B cell (primary cell): ENCODE data around the gene FOXP3. TPM values are rescaled to one million over a fixed set of nuclear protein-coding genes. Genes with fewer than 3 reads are reported as not detected.

ENCODE experiments used
- ATAC-seq: fragments of 200-7000 bp; cut with Tn5 transposase; one replicate; pipeline ENCODE4 v1.10.0; 2021; ENCODE audit warnings: low read depth, mild to moderate bottlenecking, moderate number of reproducible peaks, moderate library complexity
- CTCF ChIA-PET: fragments of 350-600 bp; sonication (Branson Sonifier 250); formaldehyde crosslinking; loops from one replicate; lab custom pipeline; 2021; ENCODE audit warnings: antibody characterized with exemption, inconsistent platforms; lab: Charles Lee
- POLR2A ChIA-PET: fragments of 350-600 bp; sonication (Branson Sonifier 250); formaldehyde crosslinking; loops from one replicate; lab custom pipeline; 2021; ENCODE audit warnings: antibody characterized with exemption; lab: Charles Lee
- DNase-seq: peaks from one replicate; pipeline ENCODE4 v3.0.0; 2013
- H2AFZ ChIP-seq: 2 replicates; pipeline ENCODE4 v1.6.1; 2012; ENCODE audit warnings: mild to moderate bottlenecking, low read depth, low read length; ENCODE audit not compliant: insufficient read depth, poor library complexity, severe bottlenecking
- H3K27ac ChIP-seq, 2 donors: 1 replicate in 1 of 2; 2 replicates in 1 of 2; pipeline ENCODE4 v1.5.1; 2012 to 2013; ENCODE audit warnings: low read length in 2 of 2, mild to moderate bottlenecking in 2 of 2, moderate library complexity in 1 of 2
- H3K27me3 ChIP-seq, 4 experiments: fragments of 200-600 bp in 1 of 4; sonication (generic) in 1 of 4; replicated peaks in 1 of 4; 1 replicate in 2 of 4; 2 replicates in 2 of 4; pipeline versions ENCODE4 v1.6.1 to v1.7.0; 2013 to 2016; ENCODE audit warnings: low read length in 3 of 4, mild to moderate bottlenecking in 2 of 4, mixed read lengths in 1 of 4, moderate library complexity in 1 of 4; ENCODE audit not compliant: insufficient read depth in 4 of 4, control insufficient read depth in 3 of 4; ENCODE audit errors: control extremely low read depth in 1 of 4
- H3K36me3 ChIP-seq, 2 experiments: replicated peaks in 1 of 2; 1 replicate in 1 of 2; 2 replicates in 1 of 2; pipeline versions ENCODE4 v1.6.1 to v1.7.1; 2013; ENCODE audit warnings: low read length in 1 of 2; ENCODE audit not compliant: insufficient read depth in 2 of 2, control insufficient read depth in 1 of 2; ENCODE audit errors: control extremely low read depth in 1 of 2, extremely low read depth in 1 of 2
- H3K4me1 ChIP-seq, 2 donors: fragments of 200-600 bp in 1 of 2; sonication (generic) in 1 of 2; 1 replicate in 1 of 2; 2 replicates in 1 of 2; pipeline versions ENCODE4 v1.5.1 to v1.6.1; 2013 to 2017; ENCODE audit warnings: low read length in 2 of 2; ENCODE audit not compliant: control insufficient read depth in 2 of 2, insufficient read depth in 2 of 2
- H3K4me2 ChIP-seq: replicated peaks from 2 replicates; pipeline ENCODE3; 2012; ENCODE audit warnings: mild to moderate bottlenecking, low read depth, low read length; ENCODE audit not compliant: poor library complexity, severe bottlenecking
- H3K4me3 ChIP-seq, 5 experiments: fragments of 200-600 bp in 1 of 5; sonication (generic) in 1 of 5; 1 replicate in 3 of 5; 2 replicates in 2 of 5; pipeline versions ENCODE4 v1.5.1 to v1.7.0; 2011 to 2016; ENCODE audit warnings: low read length in 4 of 5, mild to moderate bottlenecking in 4 of 5, low read depth in 2 of 5, control low read depth in 1 of 5, moderate library complexity in 1 of 5; ENCODE audit not compliant: insufficient read depth in 1 of 5; ENCODE audit errors: control extremely low read depth in 1 of 5, extremely low read depth in 1 of 5
- H3K79me2 ChIP-seq: fragments of 200-600 bp; sonication (generic); one replicate; pipeline ENCODE4 v1.6.0; 2016; ENCODE audit warnings: low read length; ENCODE audit not compliant: control insufficient read depth, insufficient read depth
- H3K9ac ChIP-seq: fragments of 200-600 bp; sonication (generic); 2 replicates; pipeline ENCODE4 v1.6.1; 2017; ENCODE audit warnings: mild to moderate bottlenecking, low read length, moderate library complexity
- H3K9me3 ChIP-seq, 3 donors: one replicate each; pipeline versions ENCODE4 v1.6.1 to v1.7.1; 2013; ENCODE audit warnings: low read length in 2 of 3; ENCODE audit not compliant: control insufficient read depth in 2 of 3, insufficient read depth in 1 of 3; ENCODE audit errors: control extremely low read depth in 1 of 3
- H4K20me1 ChIP-seq: 2 replicates; pipeline ENCODE4 v1.6.0; 2012; ENCODE audit warnings: mild to moderate bottlenecking, low read length; ENCODE audit not compliant: insufficient read depth, control insufficient read depth, poor library complexity, severe bottlenecking
- H3K27ac Mint-ChIP-seq: one replicate; pipeline ENCODE4 v1.8.0; 2021; ENCODE audit warnings: mixed read lengths
- H3K27me3 Mint-ChIP-seq: one replicate; pipeline ENCODE4 v1.8.0; 2021; ENCODE audit warnings: mixed read lengths
- H3K4me1 Mint-ChIP-seq: one replicate; pipeline ENCODE4 v1.8.0; 2021; ENCODE audit warnings: mixed read lengths
- H3K4me3 Mint-ChIP-seq: one replicate; pipeline ENCODE4 v1.8.0; 2021; ENCODE audit warnings: mixed read lengths
- H3K9me3 Mint-ChIP-seq: one replicate; pipeline ENCODE4 v1.8.0; 2022; ENCODE audit warnings: mixed read lengths; ENCODE audit not compliant: insufficient read depth
- EZH2 ChIP-seq: IDR thresholded peaks from 2 replicates; pipeline ENCODE4 v1.6.1; 2012; ENCODE audit warnings: borderline replicate concordance, low read depth, mild to moderate bottlenecking, moderate library complexity, low read length; ENCODE audit not compliant: insufficient read depth, poor library complexity, severe bottlenecking
- WGBS: methylation state at CpG from one replicate; pipeline ENCODE4 v1.1.5; 2013; ENCODE audit warnings: missing lambda C conversion rate; ENCODE audit not compliant: insufficient coverage; 5-methylcytosine and 5-hydroxymethylcytosine counted together
- intact Hi-C: fragments of 100-400 bp; cut with micrococcal nuclease; formaldehyde crosslinking; loops from one replicate; pipeline ENCODE4 v1.10.0; 2022
- polyA plus RNA-seq: library from polyadenylated mRNA; depleted of rRNA; stranded (reverse); fragments of >200 nt; gene quantifications from 2 replicates; pipeline ENCODE4 v1.2.3, GENCODE V29; 2012
- total RNA-seq, 2 donors: library from RNA; stranded (reverse); fragments of 120-200 nt in 1 of 2; gene quantifications; 1 replicate in 1 of 2; 2 replicates in 1 of 2; pipeline versions ENCODE4 v1.2.3 to v1.2.4, GENCODE V29; 2013 to 2022
- TF ChIP-seq, protein P1 (sequence below): fragments of 200-600 bp; IDR thresholded peaks from one replicate; pipeline ENCODE4 v1.8.0; 2022; ENCODE audit warnings: antibody characterized with exemption, mild to moderate bottlenecking

Gene FOXP3
- total and polyA plus RNA-seq, 2 donors (not counting 1 experiment from before 2014, with no cell fraction given) = 0.03 TPM; not detected in 1

DNA sequence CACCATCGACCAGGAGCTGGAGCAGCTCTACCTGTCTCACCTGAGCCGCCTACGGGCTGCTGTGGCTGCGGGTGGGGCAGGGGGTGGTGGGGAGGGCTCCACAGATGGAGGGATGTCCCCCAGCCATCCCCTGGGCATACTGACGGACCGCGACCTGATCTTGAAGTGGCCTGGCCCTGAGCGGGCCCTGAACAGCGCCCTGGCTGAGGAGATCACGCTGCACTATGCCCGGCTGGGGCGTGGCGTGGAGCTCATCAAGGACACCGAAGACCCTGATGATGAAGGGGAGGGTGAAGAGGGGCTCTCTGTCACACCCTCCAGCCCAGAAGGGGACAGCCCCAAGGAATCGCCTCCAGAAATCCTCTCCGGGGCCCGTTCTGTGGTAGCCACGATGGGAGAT, 21.6 kb upstream of the FOXP3 start:
- no peak overlapping the region for H2AFZ ChIP-seq
- H3K27me3 ChIP-seq = no peaks in the 10 kb centered on the region
- WGBS = 100% methylated on average over 4 of the region's 18 CpGs
- Mint-ChIP-seq H3K27ac (no peak overlapping the region), H3K4me3 (no peak overlapping the region), H3K9me3 (no peaks in the 10 kb centered on the region), H3K27me3 (no peaks in the 10 kb centered on the region), H3K4me1 (no peaks in the 10 kb centered on the region)
- H3K27ac ChIP-seq = no peak overlapping the region
- no peak for DNase-seq
- H3K4me2 ChIP-seq = no peak overlapping the region
- ChIA-PET CTCF (no interaction called here), POLR2A (no interaction called here)
- H3K9me3 ChIP-seq = no peaks in the 10 kb centered on the region
- no peak overlapping the region for H3K9ac ChIP-seq
- TF ChIP-seq EZH2 = no peak
- TF ChIP-seq, protein P1, sequence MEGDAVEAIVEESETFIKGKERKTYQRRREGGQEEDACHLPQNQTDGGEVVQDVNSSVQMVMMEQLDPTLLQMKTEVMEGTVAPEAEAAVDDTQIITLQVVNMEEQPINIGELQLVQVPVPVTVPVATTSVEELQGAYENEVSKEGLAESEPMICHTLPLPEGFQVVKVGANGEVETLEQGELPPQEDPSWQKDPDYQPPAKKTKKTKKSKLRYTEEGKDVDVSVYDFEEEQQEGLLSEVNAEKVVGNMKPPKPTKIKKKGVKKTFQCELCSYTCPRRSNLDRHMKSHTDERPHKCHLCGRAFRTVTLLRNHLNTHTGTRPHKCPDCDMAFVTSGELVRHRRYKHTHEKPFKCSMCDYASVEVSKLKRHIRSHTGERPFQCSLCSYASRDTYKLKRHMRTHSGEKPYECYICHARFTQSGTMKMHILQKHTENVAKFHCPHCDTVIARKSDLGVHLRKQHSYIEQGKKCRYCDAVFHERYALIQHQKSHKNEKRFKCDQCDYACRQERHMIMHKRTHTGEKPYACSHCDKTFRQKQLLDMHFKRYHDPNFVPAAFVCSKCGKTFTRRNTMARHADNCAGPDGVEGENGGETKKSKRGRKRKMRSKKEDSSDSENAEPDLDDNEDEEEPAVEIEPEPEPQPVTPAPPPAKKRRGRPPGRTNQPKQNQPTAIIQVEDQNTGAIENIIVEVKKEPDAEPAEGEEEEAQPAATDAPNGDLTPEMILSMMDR = no peak
- peaks cover 3% of the 10 kb centered on the region for H3K79me2 ChIP-seq
- H4K20me1 ChIP-seq = no peaks in the 10 kb centered on the region
- no peaks in the 10 kb centered on the region for H3K36me3 ChIP-seq
- no peak overlapping the region for H3K4me3 ChIP-seq
- ATAC-seq = no peak
- intact Hi-C loops = no loop called here
- no peaks in the 10 kb centered on the region for H3K4me1 ChIP-seq

- ChIA-PET CTCF (no interaction called here), POLR2A (no interaction called here)
- Histone ChIP-seq H3K27me3 (no peaks in the 10 kb centered on the region), H3K4me2 (no peak overlapping the region), H3K4me1 (no peaks in the 10 kb centered on the region), H2AFZ (no peak overlapping the region), H3K9me3 (no peaks in the 10 kb centered on the region), H3K36me3 (no peaks in the 10 kb centered on the region), H3K4me3 (no peak overlapping the region), H3K27ac (no peak overlapping the region), H3K9ac (no peak overlapping the region), H3K79me2 (peaks cover 3% of the 10 kb centered on the region), H4K20me1 (no peaks in the 10 kb centered on the region)
- intact Hi-C loops = no loop called here
- no peaks in the 10 kb centered on the region for H3K4me1 Mint-ChIP-seq
- H3K4me3 Mint-ChIP-seq = no peak overlapping the region
- H3K9me3 Mint-ChIP-seq = no peaks in the 10 kb centered on the region
- H3K27ac Mint-ChIP-seq = no peak overlapping the region
- TF ChIP-seq, protein P1 = no peak
- TF ChIP-seq EZH2 = no peak
- WGBS = no CpG with 5 or more reads among the region's 3 CpGs
- DNase-seq (no peak), ATAC-seq (no peak)
- H3K27me3 Mint-ChIP-seq = no peaks in the 10 kb centered on the region
Measured at GRCh38 chrX:49284212-49284611, 19.7 kb upstream of the FOXP3 start.
